Peyer's patch (tissue), 4 donors: Measurements from ENCODE around the gene NPDC1. TPM values are rescaled to one million over a fixed set of nuclear protein-coding genes. Genes with fewer than 3 reads are reported as not detected.

ENCODE experiments used
- DNase-seq, 3 donors: peaks; one replicate each; pipeline ENCODE4 v3.0.0-alpha.2; 2017 to 2019
- H3K27ac ChIP-seq, 4 donors: fragments of 200-600 bp; sonication (generic); one replicate each; pipeline ENCODE4 v1.5.1; 2016 to 2019
- H3K27me3 ChIP-seq, 2 donors: fragments of 200-600 bp; sonication (generic); one replicate each; pipeline ENCODE4 v1.5.1; 2019
- H3K36me3 ChIP-seq, 3 donors: fragments of 200-600 bp; sonication (generic); one replicate each; pipeline ENCODE4 v1.5.1; 2016 to 2019
- H3K4me1 ChIP-seq, 4 donors: fragments of 200-600 bp; sonication (generic); one replicate each; pipeline ENCODE4 v1.5.1; 2016 to 2019
- H3K4me3 ChIP-seq, 4 donors: fragments of 200-600 bp; sonication (generic); 1 replicate in 3 of 4; 2 replicates in 1 of 4; pipeline ENCODE4 v1.5.1; 2016 to 2019; ENCODE audit warnings: mild to moderate bottlenecking in 1 of 4
- H3K9me3 ChIP-seq, 4 donors: fragments of 200-600 bp; sonication (generic); one replicate each; pipeline ENCODE4 v1.5.1; 2016 to 2019; ENCODE audit warnings: mild to moderate bottlenecking in 1 of 4
- POLR2A ChIP-seq, 2 donors: fragments of 450-650 bp; IDR thresholded peaks; one replicate each; pipeline ENCODE4 v1.5.1; 2017; ENCODE audit warnings: antibody characterized with exemption in 2 of 2, mild to moderate bottlenecking in 2 of 2, moderate library complexity in 2 of 2
- small RNA-seq, 2 donors: library from RNA; depleted of rRNA; stranded (forward); fragments of <200 nt; gene quantifications; one replicate each; pipeline ENCODE3, GENCODE V24; 2016
- total RNA-seq, 4 donors: library from RNA; depleted of rRNA; stranded (reverse); fragments of >200 nt; gene quantifications; one replicate each; pipeline ENCODE4 v1.1.0, GENCODE V29; 2016
- TF ChIP-seq, protein P1 (sequence below), 6 experiments: fragments of 450-650 bp in 4 of 6; fragments of 200-600 bp in 2 of 6; sonication (generic) in 1 of 6; IDR thresholded peaks; one replicate each; pipeline ENCODE4 v1.5.1; 2017 to 2019; ENCODE audit warnings: antibody characterized with exemption in 6 of 6, mild to moderate bottlenecking in 3 of 6, moderate library complexity in 1 of 6

The NPDC1 gene
- total RNA-seq, 4 donors from 2014 or later, result 54.2 to 106 (median 83.8) TPM

DNA sequence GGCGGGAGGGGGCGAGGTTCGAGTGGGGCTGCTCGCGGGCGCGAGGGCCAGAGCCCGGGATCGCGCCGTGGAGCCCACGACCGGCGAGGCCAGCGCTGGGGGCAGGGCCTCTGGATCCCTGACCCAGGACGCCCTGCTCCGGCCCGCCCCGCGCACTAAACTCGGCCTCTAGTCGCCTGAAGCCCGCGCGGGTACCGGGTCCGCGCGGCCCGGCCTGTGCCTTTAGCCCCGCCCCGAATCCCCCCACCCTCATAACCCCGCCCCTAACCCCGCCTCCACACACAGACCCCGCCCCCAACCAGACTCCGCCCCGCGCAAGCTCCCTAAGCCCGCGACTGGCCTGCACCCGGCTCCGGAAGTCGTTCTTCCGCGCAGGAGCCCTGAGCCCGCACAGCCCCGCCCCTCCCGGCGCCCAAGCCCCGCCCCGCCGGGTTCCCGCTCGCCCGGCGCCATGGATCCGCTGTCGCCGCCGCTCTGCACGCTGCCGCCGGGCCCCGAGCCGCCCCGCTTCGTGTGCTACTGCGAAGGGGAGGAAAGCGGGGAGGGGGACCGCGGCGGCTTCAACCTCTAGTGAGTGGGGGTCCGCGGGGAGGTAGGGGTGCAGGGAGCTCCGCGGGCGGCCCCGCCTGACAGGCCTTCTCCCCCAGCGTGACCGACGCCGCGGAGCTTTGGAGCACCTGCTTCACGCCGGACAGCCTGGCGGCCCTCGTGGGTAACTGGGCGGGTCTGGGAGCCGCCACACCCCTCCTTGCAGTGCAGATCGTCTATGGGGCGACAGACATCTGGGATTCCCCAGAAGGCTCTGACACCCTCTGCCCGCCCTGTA is 53.8 kb downstream of the NPDC1 start, which contains the start of gene PAXX:
TSS of gene PAXX (plus strand) at position 430 of the 826 bp plus-strand sequence. CDS start at position 452, 22 bp downstream.
- TF ChIP-seq, protein P1, sequence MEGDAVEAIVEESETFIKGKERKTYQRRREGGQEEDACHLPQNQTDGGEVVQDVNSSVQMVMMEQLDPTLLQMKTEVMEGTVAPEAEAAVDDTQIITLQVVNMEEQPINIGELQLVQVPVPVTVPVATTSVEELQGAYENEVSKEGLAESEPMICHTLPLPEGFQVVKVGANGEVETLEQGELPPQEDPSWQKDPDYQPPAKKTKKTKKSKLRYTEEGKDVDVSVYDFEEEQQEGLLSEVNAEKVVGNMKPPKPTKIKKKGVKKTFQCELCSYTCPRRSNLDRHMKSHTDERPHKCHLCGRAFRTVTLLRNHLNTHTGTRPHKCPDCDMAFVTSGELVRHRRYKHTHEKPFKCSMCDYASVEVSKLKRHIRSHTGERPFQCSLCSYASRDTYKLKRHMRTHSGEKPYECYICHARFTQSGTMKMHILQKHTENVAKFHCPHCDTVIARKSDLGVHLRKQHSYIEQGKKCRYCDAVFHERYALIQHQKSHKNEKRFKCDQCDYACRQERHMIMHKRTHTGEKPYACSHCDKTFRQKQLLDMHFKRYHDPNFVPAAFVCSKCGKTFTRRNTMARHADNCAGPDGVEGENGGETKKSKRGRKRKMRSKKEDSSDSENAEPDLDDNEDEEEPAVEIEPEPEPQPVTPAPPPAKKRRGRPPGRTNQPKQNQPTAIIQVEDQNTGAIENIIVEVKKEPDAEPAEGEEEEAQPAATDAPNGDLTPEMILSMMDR (IDR thresholded peaks at IDR 0.05), result peak in 1 of 6 experiments; percentile 8
- peak; percentile 13 to 24 for TF ChIP-seq POLR2A (IDR thresholded peaks at IDR 0.05)
- H3K9me3 ChIP-seq, result no peaks in the 10 kb centered on the region
- peaks cover 3 to 45% (median 22%) of the 10 kb centered on the region in 4 donors for H3K4me1 ChIP-seq

DNA sequence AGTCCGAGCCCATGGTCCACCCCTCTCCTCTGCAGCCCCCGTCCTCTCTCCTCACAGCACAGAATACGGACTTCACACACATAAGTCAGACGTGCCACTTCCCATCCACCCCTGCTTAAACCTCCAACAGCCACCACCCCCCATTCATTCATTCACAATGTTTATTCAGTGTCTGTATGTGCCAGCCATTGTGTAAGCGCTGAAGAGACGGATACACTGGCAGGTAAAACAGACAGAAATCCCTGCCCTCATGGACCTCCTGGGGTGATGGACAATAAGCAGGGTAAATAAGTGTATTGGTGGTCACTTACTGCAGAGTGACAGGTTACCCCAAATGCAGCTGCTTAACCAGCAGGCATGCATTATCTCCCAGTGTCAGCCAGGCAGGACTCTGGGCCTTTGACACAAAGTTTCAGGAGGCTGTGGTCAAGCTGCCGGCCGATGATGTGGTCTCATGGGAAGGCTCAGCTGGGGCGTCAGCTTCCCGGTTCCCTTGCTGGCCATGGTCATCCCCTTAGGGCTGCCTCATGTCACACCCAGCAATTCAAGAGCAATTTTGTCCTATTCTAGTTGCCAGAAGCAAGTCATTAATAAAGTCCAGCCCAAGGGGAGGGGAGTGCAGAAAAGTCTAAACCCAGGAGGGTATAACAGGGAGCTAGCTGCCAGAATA is 55.6 kb downstream of the NPDC1 start:
- Histone ChIP-seq H3K4me3 (no peak overlapping the region), H3K9me3 (no peaks in the 10 kb centered on the region), H3K4me1 (peaks cover 0 to 30% (median 7%) of the 10 kb centered on the region in 4 donors), H3K36me3 (peaks cover 0 to 7% (median 0%) of the 10 kb centered on the region in 3 donors), H3K27me3 (peaks cover 0 to 7% of the 10 kb centered on the region in 2 donors), H3K27ac (no peak overlapping the region)
- no peak for DNase-seq
- TF ChIP-seq POLR2A (IDR thresholded peaks at IDR 0.05), result no peak
- TF ChIP-seq, protein P1 (IDR thresholded peaks at IDR 0.05), result no peak

More for the DNA sequence above, 53.8 kb downstream of the NPDC1 start, which contains the start of gene PAXX:
- Histone ChIP-seq H3K4me3 (peak within 1 kb of the TSS; percentile 67 to 88 (median 80)), H3K27me3 (no peaks in the 10 kb centered on the region), H3K36me3 (peaks cover 0 to 7% (median 0%) of the 10 kb centered on the region in 3 donors), H3K27ac (peak within 1 kb of the TSS; percentile 82 to 99 (median 91))
- peak; percentile 91 to 97 (median 96) for DNase-seq

Small RNA genes lying within 50 kb of the gene (small RNA-seq; reads per million reads assigned to genes)
- gene RF00153, result 0 to 0.06 reads per million in 2 donors

Other genes starting within 250 kb of the NPDC1 start
- gene CCDC183, start 249.8 kb downstream of the NPDC1 start, total RNA-seq, result 10 to 100 TPM; 16.6 to 69.9 (median 46.0) TPM
- 100 to 1,000 TPM in 3 of 4 donors, 10 to 100 TPM in 1; 98.4 to 187 (median 134) TPM for gene RABL6, start 238.2 kb downstream of the NPDC1 start, total RNA-seq
- 10 to 100 TPM in 2 of 4 donors, 1 to 10 TPM in 2; 4.1 to 17.4 (median 9.2) TPM for gene AJM1, start 203.7 kb downstream of the NPDC1 start, total RNA-seq
- gene PHPT1, start 196.8 kb downstream of the NPDC1 start, total RNA-seq, result 100 to 1,000 TPM in 2 of 4 donors, 10 to 100 TPM in 2; 66.0 to 120 (median 96.5) TPM
- gene MAMDC4, start 193.8 kb downstream of the NPDC1 start, total RNA-seq, result 10 to 100 TPM; 30.8 to 50.4 (median 41.4) TPM
- 100 to 1,000 TPM; 299 to 676 (median 475) TPM for gene EDF1, start 179.9 kb downstream of the NPDC1 start, total RNA-seq
- gene TRAF2, start 159.7 kb downstream of the NPDC1 start, total RNA-seq, result 10 to 100 TPM; 17.5 to 75.1 (median 22.2) TPM
- gene FBXW5, start 101.4 kb downstream of the NPDC1 start, total RNA-seq, result 100 to 1,000 TPM; 247 to 470 (median 336) TPM
- gene C8G, start 100.9 kb downstream of the NPDC1 start, total RNA-seq, result 100 to 1,000 TPM in 1 of 4 donors, 10 to 100 TPM in 2, not detected in 1; 24.9 to 148 (median 66.2) TPM
- gene LCN12, start 93.9 kb downstream of the NPDC1 start, total RNA-seq, result 1 to 10 TPM in 3 of 4 donors, not detected in 1; 1.8 to 8.7 (median 7.9) TPM
- gene PTGDS, start 68.7 kb downstream of the NPDC1 start, total RNA-seq, result 10 to 100 TPM in 2 of 4 donors, 1 to 10 TPM in 2; 1.2 to 21.5 (median 7.8) TPM
- gene LCNL1, start 63.2 kb downstream of the NPDC1 start, total RNA-seq, result under 1 TPM in 2 of 4 donors, not detected in 2; 0.28 to 0.83 TPM
- gene PAXX, start 53.8 kb downstream of the NPDC1 start, total RNA-seq, result 10 to 100 TPM; 52.3 to 92.4 (median 63.0) TPM
- gene CLIC3, start 49.6 kb downstream of the NPDC1 start, total RNA-seq, result 1 to 10 TPM in 1 of 4 donors, not detected in 3; 3.3 TPM
- gene ABCA2, start 17.9 kb downstream of the NPDC1 start, total RNA-seq, result 10 to 100 TPM; 46.4 to 69.0 (median 49.0) TPM
- gene FUT7, start 14.1 kb downstream of the NPDC1 start, total RNA-seq, result not detected
- 10 to 100 TPM in 3 of 4 donors, 1 to 10 TPM in 1; 5.0 to 53.8 (median 28.9) TPM for gene ENTPD2, start 7.9 kb upstream of the NPDC1 start, total RNA-seq
- gene SAPCD2, start 24.4 kb upstream of the NPDC1 start, total RNA-seq, result 10 to 100 TPM in 1 of 4 donors, 1 to 10 TPM in 3; 5.6 to 12.4 (median 7.9) TPM
- 10 to 100 TPM in 1 of 4 donors, 1 to 10 TPM in 3; 4.9 to 15.7 (median 6.6) TPM for gene UAP1L1, start 31.3 kb upstream of the NPDC1 start, total RNA-seq
- gene MAN1B1, start 40.8 kb upstream of the NPDC1 start, total RNA-seq, result 10 to 100 TPM; 42.7 to 74.7 (median 61.0) TPM
- 100 to 1,000 TPM in 1 of 4 donors, 10 to 100 TPM in 3; 44.7 to 177 (median 76.7) TPM for gene DPP7, start 68.6 kb upstream of the NPDC1 start, total RNA-seq
- not detected for gene GRIN1, start 93.0 kb upstream of the NPDC1 start, total RNA-seq
- gene LRRC26, start 123.9 kb upstream of the NPDC1 start, total RNA-seq, result 10 to 100 TPM; 14.5 to 45.7 (median 34.1) TPM
- gene TMEM210, start 125.9 kb upstream of the NPDC1 start, total RNA-seq, result not detected
- gene ANAPC2, start 142.4 kb upstream of the NPDC1 start, total RNA-seq, result 100 to 1,000 TPM in 2 of 4 donors, 10 to 100 TPM in 2; 37.7 to 118 (median 78.7) TPM
- gene SSNA1, start 142.5 kb upstream of the NPDC1 start, total RNA-seq, result 10 to 100 TPM; 58.6 to 82.0 (median 71.6) TPM
- gene TPRN, start 154.6 kb upstream of the NPDC1 start, total RNA-seq, result 100 to 1,000 TPM in 3 of 4 donors, 10 to 100 TPM in 1; 28.1 to 167 (median 130) TPM
- gene TMEM203, start 159.5 kb upstream of the NPDC1 start, total RNA-seq, result 10 to 100 TPM; 11.6 to 33.5 (median 27.6) TPM
- 10 to 100 TPM; 16.3 to 39.2 (median 25.1) TPM for gene NDOR1, start 159.5 kb upstream of the NPDC1 start, total RNA-seq
- gene RNF208, start 176.1 kb upstream of the NPDC1 start, total RNA-seq, result 1 to 10 TPM in 2 of 4 donors, not detected in 2; 4.4 to 5.9 TPM
- gene CYSRT1, start 179.0 kb upstream of the NPDC1 start, total RNA-seq, result 1 to 10 TPM in 2 of 4 donors, not detected in 2; 1.3 to 1.9 TPM
- not detected for gene RNF224, start 181.3 kb upstream of the NPDC1 start, total RNA-seq
- gene SLC34A3, start 184.7 kb upstream of the NPDC1 start, total RNA-seq, result 10 to 100 TPM in 2 of 4 donors, 1 to 10 TPM in 1, not detected in 1; 4.0 to 14.8 (median 13.3) TPM
- gene TUBB4B, start 195.1 kb upstream of the NPDC1 start, total RNA-seq, result 100 to 1,000 TPM; 174 to 409 (median 322) TPM
- gene STPG3, start 205.1 kb upstream of the NPDC1 start, total RNA-seq, result not detected
- 10 to 100 TPM; 47.4 to 57.8 (median 50.2) TPM for gene NELFB, start 209.2 kb upstream of the NPDC1 start, total RNA-seq
- 10 to 100 TPM; 33.8 to 45.7 (median 39.2) TPM for gene TOR4A, start 231.5 kb upstream of the NPDC1 start, total RNA-seq